Natural killer cell treated with Interleukin-12 subunit alpha and Interleukin-12 subunit beta and Interleukin-15 and Interleukin-18, amount 100 ng/mL, for 72 hours (primary cell): ENCODE results near the gene MPI. TPM values are rescaled to one million over a fixed set of nuclear protein-coding genes. Genes with fewer than 3 reads are reported as not detected.
A peak's percentile ranks its signal among the peaks of the same experiment; 100 is the strongest.

Source experiments
- ATAC-seq, 2 donors: fragments of 150-1000 bp; cut with Tn5 transposase in 1 of 2; sonication (Bioruptor Pico), chemical (Tn5 transposase) in 1 of 2; 2 replicates each; pipeline ENCODE4 v1.10.0; 2021
- DNase-seq: peaks from one replicate; pipeline ENCODE4 v3.0.0; 2022; ENCODE audit warnings: low spot score
- H3K27ac Mint-ChIP-seq, 2 donors: 1 replicate in 1 of 2; 2 replicates in 1 of 2; pipeline ENCODE4 v1.8.0; 2022; ENCODE audit warnings: mixed read lengths in 2 of 2, mild to moderate bottlenecking in 1 of 2, moderate library complexity in 1 of 2
- H3K27me3 Mint-ChIP-seq, 2 donors: 1 replicate in 1 of 2; 2 replicates in 1 of 2; pipeline ENCODE4 v1.8.0; 2022; ENCODE audit warnings: mixed read lengths in 2 of 2
- H3K36me3 Mint-ChIP-seq: one replicate; pipeline ENCODE4 v1.8.0; 2022; ENCODE audit warnings: mixed read lengths
- H3K4me1 Mint-ChIP-seq, 2 donors: 1 replicate in 1 of 2; 2 replicates in 1 of 2; pipeline ENCODE4 v1.8.0; 2022; ENCODE audit warnings: low read depth in 2 of 2, mixed read lengths in 2 of 2, mild to moderate bottlenecking in 1 of 2
- H3K4me3 Mint-ChIP-seq: one replicate; pipeline ENCODE4 v1.8.0; 2022; ENCODE audit warnings: mixed read lengths
- H3K9me3 Mint-ChIP-seq: 2 replicates; pipeline ENCODE4 v1.8.0; 2022; ENCODE audit warnings: mixed read lengths
- total RNA-seq, 2 donors: library from RNA; stranded (reverse); gene quantifications; one replicate each; pipeline ENCODE4 v1.2.3, GENCODE V29; 2022

The MPI gene
- 10 to 100 TPM; 43.6 to 46.8 TPM for total RNA-seq

DNA sequence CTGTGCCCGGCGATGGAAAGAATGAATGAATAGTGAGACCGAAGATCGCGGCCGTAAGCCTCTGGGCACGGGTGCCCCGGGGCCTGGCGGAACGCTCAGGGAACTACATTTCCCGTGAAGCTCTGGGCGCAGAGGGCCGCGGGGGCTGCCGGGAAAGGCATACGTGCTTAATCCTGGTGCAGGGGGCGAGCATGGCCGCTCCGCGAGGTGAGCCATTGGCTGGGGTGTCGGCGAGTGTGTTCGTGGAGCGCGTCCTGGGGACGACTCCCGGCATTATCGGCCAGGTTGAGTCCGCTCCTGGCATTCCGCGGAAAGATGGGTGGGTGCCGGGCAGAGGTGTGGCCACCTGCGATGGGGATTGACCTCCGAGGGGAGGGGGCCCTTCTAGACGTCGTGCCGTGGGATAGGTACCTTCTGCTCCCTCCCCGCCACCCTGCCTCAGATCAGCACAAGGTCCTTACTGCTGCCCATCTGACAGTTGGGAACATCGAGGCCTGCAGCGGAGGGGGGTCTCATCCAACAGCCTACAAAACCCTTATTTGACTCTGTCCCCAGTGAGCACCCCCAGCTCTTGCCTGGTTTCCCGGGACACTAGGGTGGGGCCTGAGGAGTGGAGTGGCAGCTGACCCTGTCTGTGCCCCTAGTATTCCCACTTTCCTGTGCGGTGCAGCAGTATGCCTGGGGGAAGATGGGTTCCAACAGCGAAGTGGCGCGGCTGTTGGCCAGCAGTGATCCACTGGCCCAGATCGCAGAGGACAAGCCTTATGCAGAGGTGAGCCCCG is at the start of gene MPI:
Gene MPI (plus strand): TSS at position 160 of the 782 bp plus-strand sequence. CDS start 32 bp downstream, at position 192.
- Mint-ChIP-seq H3K4me1 (peaks cover 24 to 32% of the 10 kb centered on the region in 2 donors), H3K36me3 (peaks cover 4% of the 10 kb centered on the region), H3K27me3 (no peaks in the 10 kb centered on the region), H3K27ac (peak within 1 kb of the TSS; percentile 85 to 90), H3K9me3 (no peaks in the 10 kb centered on the region), H3K4me3 (peak within 1 kb of the TSS; percentile 97)
- DNase-seq, result peak; percentile 89
- ATAC-seq, result peak; percentile 99

- no peak for ATAC-seq
- Mint-ChIP-seq H3K36me3 (no peaks in the 10 kb centered on the region), H3K4me1 (peaks cover 34 to 38% of the 10 kb centered on the region in 2 donors), H3K4me3 (peak overlapping the region; percentile 91), H3K9me3 (no peaks in the 10 kb centered on the region), H3K27ac (peak overlapping the region; percentile 14 to 66), H3K27me3 (no peaks in the 10 kb centered on the region)
- no peak for DNase-seq
Measured at GRCh38 chr15:74840851-74841775, 48.7 kb upstream of the MPI start.

DNA sequence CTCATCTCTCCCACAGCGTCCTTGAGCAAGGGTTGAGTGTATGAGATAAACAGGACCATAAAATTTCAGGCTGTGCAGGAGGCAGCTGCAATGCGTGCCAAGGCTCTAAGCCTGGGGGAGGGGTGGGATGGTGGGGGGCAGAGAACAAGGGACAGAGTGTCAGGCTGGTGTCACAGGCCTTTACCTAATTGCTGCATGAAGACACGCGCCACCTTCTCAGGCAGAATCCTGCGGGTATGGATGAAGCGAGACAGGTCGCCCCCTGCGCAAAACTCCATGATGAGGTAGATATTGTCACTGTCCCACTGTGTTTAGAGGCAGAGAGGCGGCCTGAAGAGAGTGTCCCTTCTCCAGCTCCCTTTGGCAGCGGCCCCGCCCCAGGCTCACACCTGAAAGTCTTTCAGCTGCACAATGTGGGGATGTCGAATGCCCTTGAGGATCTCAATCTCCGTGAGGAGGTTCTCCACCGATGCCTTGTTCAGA is 47.9 kb upstream of the MPI start:
- H3K27ac Mint-ChIP-seq, result peak overlapping the region; percentile 14 to 82
- H3K27me3 Mint-ChIP-seq, result no peaks in the 10 kb centered on the region
- ATAC-seq, result no peak
- H3K4me3 Mint-ChIP-seq, result peak overlapping the region; percentile 91
- no peaks in the 10 kb centered on the region for H3K9me3 Mint-ChIP-seq
- peaks cover 39 to 41% of the 10 kb centered on the region in 2 donors for H3K4me1 Mint-ChIP-seq
- H3K36me3 Mint-ChIP-seq, result no peaks in the 10 kb centered on the region
- DNase-seq, result no peak

- ATAC-seq, result peak; percentile 94 to 96
- H3K4me1 Mint-ChIP-seq, result peaks cover 39 to 43% of the 10 kb centered on the region in 2 donors
- peaks cover 4% of the 10 kb centered on the region for H3K36me3 Mint-ChIP-seq
- peak within 1 kb of the TSS; percentile 82 to 95 for H3K27ac Mint-ChIP-seq
- H3K9me3 Mint-ChIP-seq, result no peaks in the 10 kb centered on the region
- peak within 1 kb of the TSS; percentile 91 for H3K4me3 Mint-ChIP-seq
- DNase-seq, result peak; percentile 95
- H3K27me3 Mint-ChIP-seq, result no peaks in the 10 kb centered on the region
Measured at GRCh38 chr15:74842581-74843444, 47.0 kb upstream of the MPI start, which contains the start of gene ULK3. ULK3 (minus strand) TSS chr15:74843156; CDS start chr15:74843105, 51 bp downstream.

DNA sequence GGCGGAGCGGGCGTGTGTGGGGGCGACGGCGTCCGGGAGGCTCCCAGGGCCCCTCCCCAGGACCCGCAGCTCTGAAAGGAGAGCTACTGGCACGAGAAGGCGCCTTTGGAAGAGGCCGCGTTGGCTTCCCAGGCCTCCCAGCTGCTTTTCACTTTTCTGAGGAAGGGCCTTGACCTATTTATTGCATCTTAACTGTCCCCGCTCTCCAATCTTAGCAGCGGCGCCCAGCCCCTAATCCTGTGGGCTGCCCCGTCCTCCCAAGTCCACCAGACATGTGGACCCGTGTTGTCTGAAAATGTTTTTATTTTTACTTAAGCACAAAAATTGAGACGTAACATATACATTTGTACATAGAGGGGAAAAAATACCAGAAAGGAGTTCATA is 46.4 kb upstream of the MPI start:
- Mint-ChIP-seq H3K4me1 (peaks cover 39 to 43% of the 10 kb centered on the region in 2 donors), H3K36me3 (peaks cover 9% of the 10 kb centered on the region), H3K27me3 (no peaks in the 10 kb centered on the region), H3K9me3 (no peaks in the 10 kb centered on the region), H3K4me3 (peak overlapping the region; percentile 91), H3K27ac (peak overlapping the region; percentile 82 to 95)
- ATAC-seq (no peak), DNase-seq (no peak)

DNA sequence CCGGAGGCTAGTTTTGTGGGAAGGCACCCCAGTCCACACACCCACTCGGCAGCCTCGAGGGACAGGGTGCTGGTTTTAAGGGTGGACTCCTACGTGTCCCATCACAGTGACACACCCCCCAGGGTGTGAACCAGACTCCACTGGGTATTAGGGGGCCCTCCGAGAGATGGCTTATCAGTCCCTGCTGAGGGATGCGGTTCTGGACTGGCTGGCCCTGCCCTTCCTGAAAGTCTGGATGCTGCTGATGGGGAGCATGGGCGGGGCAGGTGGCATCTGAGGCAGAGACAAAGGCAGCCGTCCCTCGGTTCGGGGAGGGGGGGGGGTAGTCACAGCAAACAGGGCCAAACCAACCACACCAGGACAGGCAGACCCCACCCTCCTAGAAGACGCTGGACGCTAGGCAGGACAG is 45.9 kb upstream of the MPI start:
- Mint-ChIP-seq H3K27me3 (no peaks in the 10 kb centered on the region), H3K9me3 (no peaks in the 10 kb centered on the region), H3K4me3 (peak overlapping the region; percentile 91), H3K4me1 (peaks cover 39 to 43% of the 10 kb centered on the region in 2 donors), H3K36me3 (peaks cover 13% of the 10 kb centered on the region), H3K27ac (peak overlapping the region; percentile 95 to 96)
- no peak for DNase-seq
- no peak for ATAC-seq

- DNase-seq (no peak), ATAC-seq (no peak)
- Mint-ChIP-seq H3K36me3 (peaks cover 13% of the 10 kb centered on the region), H3K27me3 (no peaks in the 10 kb centered on the region), H3K4me3 (peak overlapping the region; percentile 81), H3K27ac (peak overlapping the region; percentile 95 to 96), H3K4me1 (peaks cover 39 to 43% of the 10 kb centered on the region in 2 donors), H3K9me3 (no peaks in the 10 kb centered on the region)
Measured at GRCh38 chr15:74844319-74845207, 45.3 kb upstream of the MPI start.

DNA sequence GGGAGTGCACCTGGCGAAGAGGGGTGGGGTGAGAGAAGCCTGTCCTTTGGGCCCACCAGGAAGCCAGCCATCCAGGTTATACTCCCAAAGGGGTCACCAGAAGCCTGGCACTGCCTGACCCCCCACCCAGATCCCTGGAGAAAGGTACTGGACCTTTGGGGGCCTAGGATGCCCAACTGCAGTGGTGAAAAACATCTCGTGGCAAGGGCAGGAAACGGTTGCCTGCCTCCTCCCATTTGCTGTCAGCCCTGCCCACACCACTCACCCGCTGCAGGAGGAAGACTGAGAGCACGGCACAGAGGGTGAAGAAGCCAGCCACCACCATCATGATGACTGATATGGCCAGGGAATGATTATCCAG is 44.7 kb upstream of the MPI start:
- H3K36me3 Mint-ChIP-seq, result peaks cover 13% of the 10 kb centered on the region
- H3K27me3 Mint-ChIP-seq, result no peaks in the 10 kb centered on the region

GRCh38 chr15:74845581-74845980 is 44.3 kb upstream of the MPI start:
- H3K4me1 Mint-ChIP-seq, result peaks cover 39 to 43% of the 10 kb centered on the region in 2 donors
- no peaks in the 10 kb centered on the region for H3K27me3 Mint-ChIP-seq

More for the DNA sequence above, 44.7 kb upstream of the MPI start:
- H3K27ac Mint-ChIP-seq, result peak overlapping the region; percentile 95 to 96
- ATAC-seq, result peak; percentile 30 to 63
- H3K4me3 Mint-ChIP-seq, result peak overlapping the region; percentile 81
- no peak for DNase-seq
- peaks cover 39 to 43% of the 10 kb centered on the region in 2 donors for H3K4me1 Mint-ChIP-seq
- no peaks in the 10 kb centered on the region for H3K9me3 Mint-ChIP-seq

DNA sequence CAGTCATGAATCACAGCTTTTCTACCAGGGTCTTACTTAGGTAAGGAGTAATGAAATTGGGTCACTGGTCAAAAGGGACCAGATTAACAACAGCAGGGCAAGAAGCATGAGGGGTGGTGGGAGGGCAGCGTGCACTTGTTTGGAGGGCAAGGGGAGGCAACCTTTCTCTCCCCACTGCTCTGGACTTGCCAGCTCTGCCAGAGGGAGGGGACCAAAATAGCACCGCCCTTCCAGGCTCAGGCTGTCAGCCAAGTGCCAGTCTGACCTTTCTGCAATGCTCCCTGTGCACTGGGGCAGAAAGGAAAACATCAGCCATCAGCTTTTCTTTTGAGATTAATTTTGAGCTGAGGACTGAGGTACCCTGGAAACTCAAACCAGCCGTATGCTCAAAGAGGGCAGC is 42.4 kb upstream of the MPI start:
- H3K9me3 Mint-ChIP-seq, result no peaks in the 10 kb centered on the region

More at GRCh38 chr15:74845581-74845980, 44.3 kb upstream of the MPI start:
- Mint-ChIP-seq H3K9me3 (no peaks in the 10 kb centered on the region), H3K4me3 (peak overlapping the region; percentile 81), H3K27ac (peak overlapping the region; percentile 95 to 96), H3K36me3 (peaks cover 13% of the 10 kb centered on the region)
- DNase-seq (no peak), ATAC-seq (peak in 1 of 2 donors; percentile 37)

DNA sequence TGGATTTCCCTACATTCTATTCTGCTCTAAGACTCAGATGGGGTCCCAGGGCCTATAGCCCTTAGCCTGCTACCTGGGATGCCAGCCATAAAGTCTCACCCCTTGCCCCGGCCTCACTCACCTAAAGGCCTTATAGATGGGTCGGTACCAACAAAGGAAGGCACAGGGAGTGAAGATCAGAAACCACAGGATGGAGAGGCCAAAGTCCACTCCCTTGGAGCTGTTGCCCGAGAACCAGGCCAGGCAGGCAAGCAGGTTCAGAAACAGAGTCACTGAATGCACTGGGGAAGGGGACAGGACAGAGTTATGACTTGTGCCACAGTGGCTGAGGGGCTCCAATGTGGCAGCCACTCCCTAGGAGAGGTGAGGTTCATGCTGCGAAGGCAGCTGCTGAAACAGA is 39.4 kb upstream of the MPI start:
- peaks cover 16% of the 10 kb centered on the region for H3K36me3 Mint-ChIP-seq
- peaks cover 10 to 14% of the 10 kb centered on the region in 2 donors for H3K4me1 Mint-ChIP-seq
- no peaks in the 10 kb centered on the region for H3K9me3 Mint-ChIP-seq
- H3K4me3 Mint-ChIP-seq, result no peak overlapping the region
- DNase-seq (no peak), ATAC-seq (no peak)
- no peaks in the 10 kb centered on the region for H3K27me3 Mint-ChIP-seq
- no peak overlapping the region for H3K27ac Mint-ChIP-seq

More for the DNA sequence above, 42.4 kb upstream of the MPI start:
- DNase-seq (no peak), ATAC-seq (no peak)
- Mint-ChIP-seq H3K27me3 (no peaks in the 10 kb centered on the region), H3K36me3 (peaks cover 13% of the 10 kb centered on the region), H3K4me1 (peaks cover 25 to 31% of the 10 kb centered on the region in 2 donors), H3K27ac (peak overlapping the region in 1 of 2 donors; percentile 77), H3K4me3 (no peak overlapping the region)

- peaks cover 5 to 12% of the 10 kb centered on the region in 2 donors for H3K4me1 Mint-ChIP-seq
- no peak for DNase-seq
- no peak overlapping the region for H3K27ac Mint-ChIP-seq
- no peaks in the 10 kb centered on the region for H3K27me3 Mint-ChIP-seq
- H3K36me3 Mint-ChIP-seq, result peaks cover 16% of the 10 kb centered on the region
- no peaks in the 10 kb centered on the region for H3K9me3 Mint-ChIP-seq
- ATAC-seq, result no peak
- no peak overlapping the region for H3K4me3 Mint-ChIP-seq
Measured at GRCh38 chr15:74851960-74852359, 37.9 kb upstream of the MPI start.
